Cortex of kidney (tissue), 1 donor: ENCODE data around the gene ABL2.

Experiments
- DNase-seq: peaks from one replicate; lab custom pipeline; 2025; lab: John Stamatoyannopoulos, UW

ABL2 gene

GRCh38 chr1:179092896-179093461 is 136.5 kb downstream of the ABL2 start:
- no peak for DNase-seq

GRCh38 chr1:179091691-179092165 is 137.7 kb downstream of the ABL2 start:
- DNase-seq: no peak

- DNase-seq: no peak
These were observed 138.6 kb downstream of the ABL2 start for GRCh38 chr1:179090923-179091322.

GRCh38 chr1:179090522-179090921 is 139.0 kb downstream of the ABL2 start:
- DNase-seq: no peak

GRCh38 chr1:179089827-179090482 is 139.5 kb downstream of the ABL2 start:
- no peak for DNase-seq

- no peak for DNase-seq
These were observed 141.8 kb downstream of the ABL2 start for GRCh38 chr1:179087665-179088064.

- no peak for DNase-seq
These were observed 145.9 kb downstream of the ABL2 start for GRCh38 chr1:179083533-179083932.

GRCh38 chr1:179082999-179083335 is 146.5 kb downstream of the ABL2 start:
- no peak for DNase-seq

GRCh38 chr1:179082333-179082998 is 147.0 kb downstream of the ABL2 start:
- no peak for DNase-seq

GRCh38 chr1:179081687-179082332 is 147.7 kb downstream of the ABL2 start, which contains the start of gene TOR3A:
TOR3A (plus strand) TSS chr1:179082070; CDS start chr1:179082129, 59 bp downstream.
- DNase-seq: peak; percentile 73

GRCh38 chr1:179080866-179081686 is 148.4 kb downstream of the ABL2 start:
- no peak for DNase-seq

GRCh38 chr1:179079113-179079761 is 150.2 kb downstream of the ABL2 start:
- DNase-seq: no peak

GRCh38 chr1:179077396-179077795 is 152.1 kb downstream of the ABL2 start:
- DNase-seq: no peak

- no peak for DNase-seq
These were observed 163.0 kb downstream of the ABL2 start for GRCh38 chr1:179066471-179066870.

- no peak for DNase-seq
These were observed 167.9 kb downstream of the ABL2 start for GRCh38 chr1:179061360-179062282.

- no peak for DNase-seq
These were observed 170.7 kb downstream of the ABL2 start for GRCh38 chr1:179058487-179059483.

GRCh38 chr1:179055937-179056336 is 173.5 kb downstream of the ABL2 start:
- DNase-seq: no peak

- DNase-seq: no peak
These were observed 176.0 kb downstream of the ABL2 start for GRCh38 chr1:179053486-179053885.

- no peak for DNase-seq
These were observed 176.7 kb downstream of the ABL2 start for GRCh38 chr1:179052776-179053175.
